HG02885 (cell line): ENCODE results near the gene AGPAT3.

ENCODE experiments used
- ATAC-seq: cut with Tn5 transposase; IDR thresholded peaks from one replicate; pipeline ENCODE4 v1.9.1; 2021; ENCODE audit warnings: mild to moderate bottlenecking; ENCODE audit not compliant: unreplicated experiment, poor library complexity

Gene AGPAT3

GRCh38 chr21:43859747-43860214 is 5.2 kb upstream of the AGPAT3 start:
- ATAC-seq: no peak

GRCh38 chr21:43861706-43862105 is 3.3 kb upstream of the AGPAT3 start:
- no peak for ATAC-seq

DNA sequence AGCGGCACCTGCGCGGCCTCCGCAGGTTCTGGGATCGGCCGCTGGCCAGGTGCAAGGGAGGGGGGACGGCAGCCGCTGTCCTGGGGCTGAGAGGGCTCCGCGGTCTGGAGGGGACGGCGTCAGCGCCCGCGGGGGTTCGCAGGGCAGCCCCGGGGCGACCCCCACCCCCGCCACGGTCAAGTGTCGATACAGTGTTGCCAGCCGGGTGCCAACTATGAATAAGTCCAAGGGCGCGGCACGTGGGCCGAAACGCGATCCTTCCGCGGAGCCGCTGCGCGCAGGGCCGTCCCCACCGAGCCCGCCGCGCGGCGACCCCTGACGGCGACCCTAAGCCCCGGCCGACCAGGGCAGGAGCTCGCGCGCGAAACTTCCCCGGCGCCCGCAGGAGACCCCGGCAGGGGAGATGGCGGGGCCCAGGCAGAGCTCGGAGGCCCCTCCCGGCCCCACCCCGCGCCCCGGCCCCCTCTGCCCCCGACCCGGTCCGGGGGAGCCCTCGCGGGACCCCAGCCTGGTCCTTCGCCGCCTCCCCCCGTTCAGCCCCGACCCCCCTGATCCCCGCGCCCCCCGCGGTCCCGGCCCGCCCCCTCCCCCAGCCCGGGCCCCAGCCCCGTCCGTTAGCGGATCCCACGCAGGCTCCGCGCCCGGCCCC is 586 bp upstream of the AGPAT3 start:
- ATAC-seq: no peak

GRCh38 chr21:43865540-43866259 is 677 bp downstream of the AGPAT3 start:
- no peak for ATAC-seq

DNA sequence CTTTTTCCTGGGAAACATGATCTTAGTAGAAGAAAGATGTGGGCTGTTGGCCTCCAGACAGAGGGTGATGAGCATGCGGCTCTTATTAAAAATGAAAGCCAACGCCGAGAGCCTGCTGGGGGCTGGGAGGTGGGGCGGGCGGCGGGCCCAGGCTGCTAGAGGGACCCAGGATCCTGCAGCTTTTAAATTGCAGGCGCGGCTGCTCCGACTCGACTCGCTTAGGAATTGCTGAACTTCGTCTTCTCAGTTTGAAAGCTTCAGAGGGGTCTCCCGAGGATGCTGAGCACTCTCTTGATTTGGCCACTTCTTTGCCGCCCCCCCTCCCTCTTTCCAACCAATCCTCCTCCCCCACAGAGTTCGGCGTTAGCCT is 1.2 kb downstream of the AGPAT3 start:
- no peak for ATAC-seq

DNA sequence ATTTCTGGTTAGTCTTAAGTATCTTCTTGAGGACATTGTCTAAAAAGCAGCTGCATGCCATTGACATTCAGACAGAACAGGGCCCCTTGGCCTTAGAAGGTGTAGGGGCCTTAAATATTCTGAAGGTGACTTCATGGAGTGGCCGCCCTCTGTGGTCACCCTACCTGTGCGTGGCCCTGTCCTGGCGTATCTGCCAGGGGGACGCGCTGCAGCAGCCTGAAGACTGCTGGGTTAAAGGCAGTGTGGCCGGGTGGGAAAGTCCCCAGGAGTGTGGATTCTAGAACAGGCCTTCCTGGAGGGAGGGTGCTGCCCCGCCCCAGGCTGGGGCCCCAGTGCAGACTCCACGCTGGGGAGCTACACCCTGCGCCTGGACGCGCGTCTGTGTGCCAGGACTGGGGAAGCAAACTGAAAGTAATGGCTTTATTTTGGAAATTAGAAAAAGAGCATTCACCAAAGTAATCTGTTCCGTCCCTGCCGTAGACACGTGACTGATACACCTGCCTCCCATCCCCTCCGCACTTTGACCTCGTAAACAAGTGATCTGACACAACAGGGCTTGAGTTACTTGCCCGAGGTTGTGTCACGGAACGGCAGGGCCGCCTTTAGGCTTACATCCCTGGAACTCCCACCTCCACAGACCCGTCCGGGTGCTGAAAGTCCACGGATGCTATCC is 1.8 kb downstream of the AGPAT3 start:
- peak; percentile 50 for ATAC-seq

DNA sequence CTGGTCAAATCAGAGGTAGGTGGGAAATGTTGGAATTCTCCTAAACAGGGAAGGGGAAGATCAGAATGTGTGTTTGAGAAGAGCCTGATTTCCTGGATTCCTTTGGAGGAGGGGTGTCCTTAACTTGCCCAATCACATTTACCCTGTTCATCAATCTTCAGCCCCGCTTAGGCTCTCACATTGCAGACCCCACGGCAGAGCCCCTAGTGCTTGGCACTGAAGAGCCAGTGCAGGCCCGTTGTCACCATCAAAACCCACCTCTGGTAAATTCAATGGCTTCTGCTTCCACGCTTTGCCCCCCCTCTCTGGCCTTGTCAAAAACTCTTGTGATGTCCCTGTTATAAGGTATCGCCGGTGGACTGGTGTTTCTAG is 2.3 kb downstream of the AGPAT3 start:
- ATAC-seq: no peak

GRCh38 chr21:43867948-43868347 is 2.9 kb downstream of the AGPAT3 start:
- no peak for ATAC-seq

GRCh38 chr21:43868461-43868860 is 3.4 kb downstream of the AGPAT3 start:
- ATAC-seq: no peak

DNA sequence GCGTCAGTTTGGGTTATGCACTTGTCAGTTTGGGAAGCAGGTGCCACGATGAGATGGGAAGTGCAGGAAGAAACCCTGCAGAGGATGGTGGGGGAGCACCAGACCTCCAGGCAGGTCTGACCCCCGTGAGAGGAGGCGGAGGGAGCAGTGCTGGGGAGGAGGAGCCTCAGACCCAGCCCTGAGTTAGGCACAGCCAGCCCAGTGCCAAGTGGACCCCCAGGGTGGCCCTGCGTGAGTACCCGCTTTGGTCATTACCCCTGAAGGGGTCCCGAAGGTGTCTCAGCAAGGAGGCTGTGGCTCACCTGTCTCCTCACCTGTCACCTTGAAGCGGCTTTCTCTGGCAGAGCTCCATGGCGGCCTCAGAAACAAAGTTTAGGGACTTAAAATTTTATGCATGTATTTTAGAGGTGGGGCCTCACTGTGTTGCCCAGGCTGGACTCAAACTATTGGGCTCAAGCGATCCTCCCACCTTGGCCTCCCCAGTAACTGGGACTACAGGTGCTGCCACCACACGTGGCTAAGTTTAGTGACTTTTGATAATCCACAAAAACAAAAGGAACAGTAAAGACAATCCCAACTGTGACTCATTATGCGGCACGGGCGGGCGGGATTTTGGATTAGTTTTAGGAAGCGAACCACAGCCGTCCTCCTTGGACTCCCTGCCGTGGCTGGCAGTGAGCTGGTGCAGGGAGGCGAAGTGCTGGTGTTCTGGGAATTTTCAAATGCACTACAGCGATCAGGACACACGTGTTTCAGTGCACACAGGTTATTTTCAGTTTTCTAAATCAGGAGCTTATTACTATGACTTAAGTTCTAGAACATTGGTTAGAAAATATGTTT is 4.7 kb downstream of the AGPAT3 start:
- no peak for ATAC-seq

DNA sequence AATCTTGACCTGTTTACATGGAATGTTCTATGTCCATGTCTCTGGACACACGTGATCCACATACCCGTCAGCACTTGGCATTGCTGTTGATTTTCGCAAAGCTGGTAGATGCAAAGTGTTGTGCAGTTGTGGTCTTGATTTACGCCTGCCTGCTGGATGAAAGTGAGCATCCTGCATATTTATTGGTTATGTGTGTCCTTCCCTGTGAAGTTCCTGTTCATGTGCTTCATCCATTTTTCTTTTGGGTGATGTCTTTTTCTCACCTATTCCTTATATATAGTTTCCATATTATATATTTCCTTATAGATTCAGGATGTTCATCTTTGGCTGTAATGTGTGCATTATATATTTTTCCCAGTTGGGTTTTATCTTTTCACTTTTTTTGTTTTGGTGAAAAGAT is 6.5 kb downstream of the AGPAT3 start:
- ATAC-seq: no peak

DNA sequence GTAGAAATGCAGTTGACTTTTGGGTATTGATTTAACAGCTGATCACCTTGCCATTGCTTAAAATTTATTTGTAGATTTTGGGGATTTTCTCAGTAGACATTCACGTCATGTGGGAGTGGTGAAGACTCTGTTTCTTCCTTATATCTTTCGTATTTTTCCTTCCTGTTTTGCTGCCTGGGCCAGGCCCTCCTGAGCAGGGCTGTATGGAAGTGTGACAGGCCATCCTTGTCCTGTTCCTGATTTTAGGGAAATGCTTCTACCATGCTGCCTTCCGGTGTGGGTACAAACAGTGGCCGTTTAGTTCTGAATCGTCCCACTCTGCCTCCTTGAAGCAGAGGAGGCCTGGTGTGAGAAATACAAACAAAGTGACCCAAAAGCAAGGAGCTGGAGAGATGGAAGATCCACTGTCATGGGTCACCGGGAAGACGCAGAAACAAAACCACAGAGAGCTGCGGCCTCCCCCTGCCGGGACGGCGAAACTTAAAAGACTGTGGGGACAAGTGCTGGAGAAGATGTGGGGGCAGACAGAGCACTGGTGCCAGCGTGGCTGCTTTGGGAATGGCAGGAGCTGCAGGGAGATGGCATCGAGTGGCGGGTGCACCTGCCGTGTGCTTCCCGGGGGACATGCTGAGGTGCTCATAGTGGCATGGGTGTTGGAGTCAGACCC is 7.6 kb downstream of the AGPAT3 start:
- no peak for ATAC-seq

GRCh38 chr21:43873673-43874072 is 8.7 kb downstream of the AGPAT3 start:
- no peak for ATAC-seq

DNA sequence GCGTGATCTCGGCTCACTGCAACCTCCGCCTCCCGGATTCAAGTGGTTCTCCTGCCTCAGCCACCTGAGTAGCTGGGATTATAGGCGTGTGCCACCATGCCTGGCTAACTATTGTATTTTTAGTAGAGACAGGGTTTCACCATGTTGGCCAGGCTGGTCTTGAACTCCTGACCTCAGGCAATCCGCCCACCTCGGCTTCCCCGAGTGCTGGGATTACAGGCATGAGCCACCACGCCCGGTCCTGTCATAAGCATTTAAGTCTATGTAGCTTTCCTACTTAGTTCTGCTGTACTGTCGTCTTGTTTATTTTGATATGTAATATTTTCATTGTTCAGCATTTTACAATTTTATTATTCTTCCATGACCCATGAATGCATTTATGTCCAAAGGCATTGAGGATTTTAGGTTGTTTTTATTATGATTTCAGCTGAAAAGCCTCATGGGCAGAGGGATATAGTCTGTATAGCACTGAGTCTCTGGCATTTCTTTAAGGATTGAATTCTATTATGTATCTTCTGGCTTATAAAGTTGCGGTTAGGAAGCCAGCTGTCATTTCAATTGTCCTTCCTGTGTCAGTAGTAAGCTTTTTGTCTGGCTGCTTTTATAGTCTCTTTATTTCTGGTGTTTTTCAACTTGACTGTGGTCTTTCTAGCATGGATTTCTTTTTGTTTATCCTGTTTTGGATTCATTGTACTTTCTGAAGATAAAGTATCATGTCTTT is 9.2 kb downstream of the AGPAT3 start:
- no peak for ATAC-seq

DNA sequence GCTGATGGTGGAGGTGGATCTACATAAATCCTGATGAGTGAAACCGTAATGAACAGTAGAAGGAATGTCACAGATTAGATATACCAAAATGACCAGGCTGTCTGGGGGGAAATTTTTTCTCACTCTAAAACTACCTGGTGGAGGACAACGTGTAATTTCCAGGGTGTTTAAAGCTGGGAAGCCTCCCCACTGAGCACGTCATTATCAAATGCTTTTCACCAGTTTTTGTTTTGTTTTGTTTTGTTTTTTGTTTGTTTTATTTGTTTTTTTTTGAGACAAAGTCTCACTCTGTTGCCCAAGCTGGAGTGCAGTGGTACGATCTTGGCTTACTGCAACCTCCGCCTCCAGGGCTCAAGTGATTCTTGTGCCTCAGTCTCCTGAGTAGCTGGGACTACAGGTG is 11.6 kb downstream of the AGPAT3 start:
- ATAC-seq: no peak

DNA sequence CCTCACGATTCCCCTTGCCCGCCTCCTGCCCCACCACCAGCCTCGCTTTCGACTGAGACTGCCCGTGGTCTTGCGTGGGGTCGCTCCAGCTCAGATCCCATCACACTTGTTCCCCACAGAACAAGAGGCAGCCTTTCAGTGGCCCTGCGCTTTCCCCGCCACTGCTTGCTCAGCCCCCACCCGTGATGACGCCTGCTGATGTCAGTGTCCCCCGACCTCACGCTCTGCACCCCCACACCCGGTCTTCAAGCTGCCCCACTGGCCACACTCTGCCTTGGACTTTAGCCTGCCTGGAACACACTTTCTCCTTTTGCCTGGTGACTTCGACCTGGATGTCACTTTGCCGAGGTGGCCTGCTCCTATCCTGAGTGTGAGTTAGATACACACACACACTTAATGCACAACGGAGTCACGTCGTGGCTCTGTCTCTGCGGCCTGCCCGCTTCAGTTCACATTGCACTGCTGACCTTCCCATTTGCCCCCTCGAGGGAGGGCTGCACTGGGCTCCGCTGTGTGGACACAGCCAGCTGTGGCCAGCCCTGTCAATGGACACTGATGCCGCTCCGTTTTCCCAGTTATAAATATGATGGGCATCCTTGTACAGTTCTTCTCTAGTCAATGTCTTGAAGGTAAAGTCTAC is 13.0 kb downstream of the AGPAT3 start:
- ATAC-seq: no peak

- no peak for ATAC-seq
Observed at GRCh38 chr21:43879348-43880110, 14.5 kb downstream of the AGPAT3 start.
